ENCODE measurements around the gene RPH3AL. TPM values are rescaled to one million over a fixed set of nuclear protein-coding genes. Genes with fewer than 3 reads are reported as not detected.
A peak's percentile ranks its signal among the peaks of the same experiment; 100 is the strongest.

Gene RPH3AL
- total and polyA plus RNA-seq, 2 of the 8 experiments (the other 6 are each of a cell fraction or from before 2014, with no cell fraction given), result 5.6 to 5.8 TPM

GRCh38 chr17:381941-382643 is 29.5 kb upstream of the RPH3AL start (continued):
- TF ChIP-seq CHD7 (IDR thresholded peaks at IDR 0.05; ENCODE audit: insufficient replicate concordance, low read length) (no peak), ZNF274 (IDR thresholded peaks at IDR 0.05; ENCODE audit: borderline replicate concordance, extremely low read depth, low read length) (no peak), KDM1A (IDR thresholded peaks at IDR 0.05; ENCODE audit: borderline replicate concordance, low read length) (peak; percentile 58; the same call in 1 of the 2 replicates), BACH1 (IDR thresholded peaks at IDR 0.05; ENCODE audit: low read length) (no peak), GABPA (IDR thresholded peaks at IDR 0.05; ENCODE audit: borderline replicate concordance, insufficient read depth, low read length) (no peak), SIRT6 (IDR thresholded peaks at IDR 0.05; ENCODE audit: low read length) (no peak)

Measured in H1 (cell line).